GM21528 (cell line): ENCODE results near the gene FUBP3.
"Not testable (repeated sequence)": the region's sequence is repeated elsewhere in the genome, so short reads cannot be mapped to it uniquely, and the experiment has no call there.

ENCODE experiments used
- ATAC-seq: cut with Tn5 transposase; IDR thresholded peaks from one replicate; pipeline ENCODE4 v1.9.1; 2021; ENCODE audit warnings: mild to moderate bottlenecking, moderate library complexity; ENCODE audit not compliant: unreplicated experiment, low FRiP score

Gene FUBP3

DNA sequence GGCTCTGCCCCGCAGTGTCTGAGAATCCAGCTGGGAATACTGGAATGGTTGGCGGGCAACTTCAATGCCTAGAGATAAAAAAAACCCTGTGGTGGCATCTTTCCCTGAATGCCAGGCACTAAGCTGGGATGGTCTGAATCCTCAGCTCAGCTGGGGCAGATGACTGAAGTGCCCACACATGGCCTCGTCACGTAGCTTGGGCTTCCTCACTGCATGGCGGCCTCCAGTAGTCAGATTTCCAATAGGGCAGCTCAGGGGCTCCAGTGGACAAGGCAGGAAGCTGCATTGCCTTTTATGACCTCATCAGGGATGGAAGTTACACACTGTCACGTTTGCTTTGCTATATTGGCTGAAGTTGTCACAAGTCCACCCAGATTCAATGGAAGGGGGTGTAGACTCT, 24.3 kb upstream of the FUBP3 start:
- no peak for ATAC-seq

DNA sequence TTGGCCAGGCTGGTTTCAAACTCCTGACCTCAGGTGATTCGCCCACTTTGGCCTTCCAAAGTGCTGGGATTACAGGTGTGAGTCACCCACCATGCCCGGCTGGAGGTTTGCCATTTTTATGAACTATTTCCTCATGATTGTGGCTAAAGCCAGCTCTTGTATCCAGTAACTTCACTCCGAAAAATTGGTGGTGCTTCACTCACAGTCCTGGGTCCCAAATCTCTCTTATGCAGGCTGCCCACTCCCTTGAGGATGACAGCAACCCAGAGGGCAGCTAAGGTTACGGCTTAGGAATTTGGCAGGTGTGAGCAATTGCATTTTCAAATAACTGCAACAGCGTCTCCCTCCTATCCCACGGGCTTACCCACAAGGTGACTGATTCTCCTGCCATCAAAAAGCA, 23.4 kb upstream of the FUBP3 start:
- ATAC-seq: no peak

DNA sequence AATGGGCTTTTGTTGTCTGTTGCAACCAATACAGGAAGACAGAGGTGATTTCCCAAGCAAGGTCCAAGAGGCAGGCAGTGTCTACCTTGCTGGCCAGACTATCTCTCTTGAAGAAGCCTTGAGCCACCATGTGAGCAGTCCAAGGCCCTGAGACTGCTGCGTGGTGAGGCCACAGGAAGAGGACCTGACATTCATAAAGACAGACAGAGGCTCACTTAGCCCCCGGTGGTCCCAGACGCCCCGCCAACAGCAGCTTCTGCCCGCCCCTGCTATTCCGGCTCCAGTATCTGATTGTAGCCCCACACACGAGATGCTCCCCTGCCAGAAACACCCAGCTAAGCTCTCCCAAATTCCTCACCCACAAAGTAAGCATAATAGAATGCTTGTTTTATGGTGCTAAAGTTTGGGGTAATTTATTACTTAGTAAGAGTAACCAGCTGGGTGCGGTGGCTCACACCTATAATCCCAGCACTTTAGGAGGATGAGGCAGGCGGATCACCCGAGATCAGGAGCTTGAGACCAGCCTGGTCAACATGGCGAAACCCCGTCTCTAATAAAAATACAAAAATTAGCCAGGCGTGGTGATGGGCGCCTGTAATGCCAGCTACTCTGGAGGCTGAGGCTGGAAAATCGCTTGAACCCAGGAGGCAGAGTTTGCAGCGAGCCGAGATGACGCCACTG, 22.8 kb upstream of the FUBP3 start:
- ATAC-seq: no peak

DNA sequence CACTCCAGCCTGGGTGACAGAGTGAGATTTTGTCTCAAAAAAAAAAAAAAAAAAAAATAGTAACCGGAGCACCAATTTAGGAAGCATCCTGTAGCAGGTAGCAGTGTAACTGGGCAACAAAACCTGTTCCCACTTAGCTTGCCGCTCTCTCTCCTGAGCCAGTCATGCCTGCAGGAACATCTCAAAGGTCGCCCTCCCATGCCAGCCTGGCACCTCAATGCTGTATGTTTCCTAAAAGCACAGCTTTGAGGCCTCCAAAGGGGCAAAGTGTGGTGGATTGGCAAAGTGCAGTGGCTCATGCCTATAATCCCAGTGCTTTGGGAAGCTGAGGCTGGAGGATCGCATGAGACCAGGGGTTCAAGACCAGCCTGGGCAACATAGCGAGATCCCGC, 22.3 kb upstream of the FUBP3 start:
- ATAC-seq: no peak

DNA sequence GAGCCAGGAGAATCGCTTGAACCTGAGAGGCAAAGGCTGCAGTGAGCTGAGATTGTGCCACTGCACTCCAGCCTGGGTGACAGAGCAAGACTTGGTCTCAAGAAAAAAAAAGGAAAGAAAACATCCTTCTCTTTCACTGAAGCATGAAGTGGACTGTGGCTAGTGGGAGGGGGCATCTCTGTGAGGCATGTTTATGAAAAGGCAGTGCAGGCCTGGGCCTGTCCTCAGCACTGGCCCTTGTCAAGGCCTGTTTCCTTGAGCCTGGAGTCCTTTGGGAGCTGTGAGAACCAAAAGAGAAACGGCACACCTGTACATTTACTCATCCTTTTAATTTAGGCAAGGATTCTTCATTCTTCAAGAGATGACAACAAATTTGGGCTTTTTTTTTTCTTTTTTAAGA, 18.3 kb upstream of the FUBP3 start:
- ATAC-seq: no peak

DNA sequence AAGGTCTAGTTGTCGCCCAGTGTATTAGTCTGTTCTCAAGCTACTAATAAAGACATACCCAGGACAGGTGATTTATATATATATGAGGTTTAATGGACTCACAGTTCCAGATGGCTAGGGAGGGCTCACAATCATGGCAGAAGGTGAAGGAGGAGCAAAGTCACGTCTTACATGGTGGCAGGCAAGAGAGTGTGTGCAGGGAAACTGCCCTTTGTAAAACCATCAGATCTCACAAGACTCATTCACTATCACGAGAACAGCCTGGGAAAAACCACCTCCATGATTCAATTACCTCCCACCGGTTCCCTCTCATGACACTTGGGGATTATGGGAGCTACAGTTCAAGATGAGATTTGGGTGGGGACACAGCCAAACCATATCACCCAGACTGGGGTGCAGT, 16.9 kb upstream of the FUBP3 start:
- not testable (repeated sequence) for ATAC-seq

DNA sequence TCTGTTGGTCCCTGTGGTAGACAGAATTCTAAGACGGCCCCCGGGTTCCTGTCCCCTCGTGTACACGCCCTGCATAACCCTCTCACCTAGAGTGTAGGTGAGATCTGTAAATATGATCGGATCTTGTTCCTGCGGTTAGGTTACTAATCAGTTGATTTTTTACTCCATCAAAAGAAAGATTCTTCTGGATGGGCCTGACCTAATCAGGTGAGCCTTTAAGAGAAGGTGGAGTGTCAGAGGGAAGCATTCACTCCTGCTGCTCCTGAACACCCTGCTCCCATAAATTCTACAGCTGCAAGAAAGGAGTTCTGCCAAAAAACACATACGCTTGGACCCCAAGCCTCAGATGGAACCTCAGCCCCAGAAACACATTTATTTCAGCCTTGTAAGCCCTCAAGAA, 15.6 kb upstream of the FUBP3 start:
- no peak for ATAC-seq

DNA sequence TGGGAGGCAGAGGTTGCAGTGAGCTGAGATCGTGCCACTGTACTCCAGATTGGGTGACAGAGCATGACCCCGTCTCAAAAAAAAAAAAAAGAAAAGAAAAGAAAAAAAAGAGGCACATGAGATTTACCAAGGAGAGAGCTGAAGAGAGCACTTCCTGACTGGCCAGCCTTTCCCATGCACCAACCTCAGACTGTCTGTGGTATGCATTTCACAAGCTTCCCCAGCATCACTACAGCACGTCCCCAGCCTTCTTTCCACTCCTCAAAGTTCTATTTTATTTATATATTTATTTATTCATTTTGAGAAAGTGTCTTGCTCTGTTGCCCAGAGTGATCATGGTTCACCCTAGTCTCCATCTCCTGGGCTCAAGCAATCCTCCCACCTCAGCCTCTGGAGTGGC, 13.6 kb upstream of the FUBP3 start:
- ATAC-seq: no peak

DNA sequence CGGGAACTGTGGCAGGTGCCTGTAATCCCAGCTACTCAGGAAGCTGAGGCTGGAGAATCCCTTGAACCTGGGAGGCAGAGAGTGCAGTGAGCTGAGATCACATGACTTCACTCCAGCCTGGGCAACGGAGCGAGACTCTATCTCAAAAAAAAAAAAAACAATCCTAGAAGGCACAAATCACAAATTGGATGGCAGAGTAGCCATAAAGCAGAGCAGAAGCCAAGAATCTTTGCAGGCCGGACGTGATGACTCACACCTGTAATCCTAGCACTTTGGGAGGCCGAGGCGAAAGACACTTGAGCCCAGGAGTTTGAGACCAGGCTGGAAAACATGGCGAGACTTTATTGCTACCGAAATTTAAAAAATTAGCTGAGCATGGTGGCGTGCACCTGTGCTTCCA, 9.2 kb upstream of the FUBP3 start:
- ATAC-seq: no peak

DNA sequence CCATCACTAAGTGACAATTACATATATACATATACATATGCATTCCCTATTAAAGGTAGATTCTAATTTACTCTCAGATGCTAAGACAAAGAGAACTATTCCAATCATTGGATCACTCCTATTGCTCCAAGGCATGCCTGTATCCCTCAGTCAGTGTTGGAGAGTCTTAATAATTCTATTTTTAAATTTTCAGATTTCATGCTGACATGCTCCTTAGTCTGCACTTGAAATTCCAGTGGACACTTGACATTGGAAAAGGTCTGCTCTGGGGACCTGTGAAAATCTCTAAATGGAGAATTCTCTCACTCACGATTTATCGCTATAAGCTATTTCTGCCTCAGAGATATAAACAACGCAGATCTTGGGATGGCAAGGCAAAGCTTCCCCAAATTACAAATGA, 3.9 kb upstream of the FUBP3 start:
- no peak for ATAC-seq

DNA sequence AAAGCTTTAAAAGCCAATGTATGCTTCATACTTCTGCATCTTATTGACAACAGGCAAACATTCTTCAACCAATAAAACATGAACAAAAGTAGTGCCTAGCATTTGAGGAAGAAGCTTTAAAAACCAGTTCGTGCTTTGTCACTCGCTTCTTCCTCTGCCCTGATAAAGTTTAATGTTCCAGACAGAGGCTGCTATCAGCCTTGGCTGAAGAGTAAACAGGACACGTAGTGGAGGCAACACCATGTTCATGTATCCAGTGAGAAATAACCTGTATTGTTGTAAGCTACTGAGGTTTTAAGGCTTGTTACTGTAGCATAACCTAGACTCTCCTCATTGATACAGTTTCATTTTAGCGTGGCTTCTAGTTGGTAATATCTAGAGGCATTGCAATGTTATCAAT, 3.2 kb upstream of the FUBP3 start:
- ATAC-seq: no peak

DNA sequence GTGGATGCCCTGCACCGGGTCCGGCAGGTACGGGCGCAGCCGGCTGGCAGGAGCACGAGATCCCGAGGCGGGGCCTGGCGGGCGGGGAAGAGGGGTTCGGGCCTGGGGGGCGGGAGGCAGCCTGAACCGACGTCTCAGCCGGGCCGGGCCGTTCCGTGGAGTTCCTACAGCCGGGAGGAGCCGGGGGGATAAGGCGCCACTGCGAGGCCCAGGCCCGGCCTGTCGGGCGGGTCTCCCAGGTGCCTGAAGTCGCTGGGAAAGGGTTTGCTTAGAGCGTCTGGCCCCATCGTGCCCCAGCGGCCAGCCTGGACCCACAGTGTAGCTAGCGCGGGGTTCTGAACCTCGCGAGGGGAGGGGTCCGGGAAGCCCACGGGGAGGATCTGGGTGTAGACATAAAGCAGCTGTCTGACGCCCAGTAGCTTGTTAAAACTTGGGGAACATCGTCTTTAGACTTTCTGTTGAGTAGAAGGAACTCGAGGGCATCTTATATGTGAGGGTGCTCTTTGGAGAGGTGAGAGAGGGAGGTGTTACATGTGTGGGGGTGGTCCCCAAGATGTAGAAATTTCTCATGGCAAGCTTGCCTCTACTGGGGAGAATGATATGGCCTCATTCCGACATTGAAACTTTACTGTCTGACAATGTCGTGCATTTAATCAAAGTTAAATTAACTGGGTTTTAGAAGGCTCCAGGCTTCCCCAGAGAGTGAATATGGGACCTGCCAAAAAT, 524 bp downstream of the FUBP3 start:
- ATAC-seq: no peak

DNA sequence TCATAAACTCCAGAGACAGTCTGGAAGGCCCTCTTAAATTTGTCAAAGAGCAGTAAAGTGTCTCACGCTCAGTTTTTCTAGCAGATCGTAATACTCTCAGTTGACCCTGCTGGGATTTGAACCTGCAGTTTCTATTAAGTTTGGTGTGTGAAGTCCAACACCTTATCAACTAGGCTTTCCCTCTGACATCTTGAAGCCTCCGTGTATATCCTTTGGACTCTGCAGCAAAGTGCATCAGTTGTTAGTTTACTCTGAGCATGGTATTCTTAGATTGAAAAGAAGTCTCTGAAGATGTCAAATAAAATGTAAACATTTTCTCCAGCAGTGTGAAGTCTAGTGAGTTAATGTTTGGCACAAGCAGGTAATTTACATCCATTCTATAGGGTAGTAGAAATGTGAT, 2.4 kb downstream of the FUBP3 start:
- ATAC-seq: no peak

DNA sequence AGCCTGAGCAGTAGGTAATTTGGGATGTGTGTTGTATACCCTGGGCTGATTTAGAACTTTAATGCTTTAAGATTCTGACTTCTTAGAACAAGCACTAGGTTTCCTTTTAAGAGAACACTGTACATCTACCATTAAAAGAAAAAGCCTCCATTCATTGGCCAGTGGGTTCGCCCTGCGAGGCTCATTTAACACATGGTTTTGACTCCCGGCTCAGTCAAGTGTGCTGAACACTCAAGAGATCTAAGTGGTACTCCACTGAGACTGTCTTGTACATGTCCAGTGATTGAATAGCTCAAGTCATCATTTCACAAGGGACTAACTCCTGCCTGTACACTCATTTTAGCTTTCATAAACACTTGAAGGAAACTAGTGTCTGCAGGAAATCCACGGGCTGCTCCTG, 3.9 kb downstream of the FUBP3 start:
- ATAC-seq: no peak

DNA sequence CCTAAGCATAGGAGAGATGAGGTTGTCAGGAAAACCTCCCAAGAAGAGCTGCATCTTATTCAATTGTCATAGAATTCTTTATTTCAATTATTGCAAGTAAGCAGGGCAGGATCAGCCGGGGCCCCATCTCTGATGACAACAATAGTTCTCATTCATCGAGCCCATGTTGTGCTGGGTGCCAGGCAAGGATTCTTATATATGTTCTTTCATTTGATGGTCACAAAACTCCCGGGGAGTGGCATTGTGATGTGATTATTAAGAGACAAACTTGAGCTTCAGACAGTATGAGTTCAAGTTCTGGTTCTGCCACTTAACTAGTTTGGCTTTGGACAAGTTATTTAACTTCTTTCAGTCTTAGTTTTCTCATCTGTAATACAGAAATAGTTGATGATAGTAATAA, 8.5 kb downstream of the FUBP3 start:
- no peak for ATAC-seq

DNA sequence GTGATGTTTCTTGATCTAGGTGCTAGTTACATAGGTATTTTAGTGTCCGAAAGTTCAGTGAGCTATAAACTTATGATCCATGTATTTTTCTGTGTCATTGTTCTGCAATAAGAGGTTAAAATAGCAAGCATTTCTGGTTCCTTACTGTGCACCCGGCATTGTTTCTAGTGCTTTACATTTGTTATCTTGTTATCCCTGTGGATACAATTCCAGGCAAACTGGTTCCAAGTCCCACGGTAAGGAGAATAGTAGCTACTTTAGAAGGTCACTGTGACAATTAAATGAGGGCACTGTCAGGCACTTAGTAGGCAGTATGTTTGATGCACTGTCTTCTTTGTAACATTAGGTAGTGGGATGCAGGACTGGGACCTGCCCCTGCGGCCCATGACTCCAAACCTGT, 9.0 kb downstream of the FUBP3 start:
- no peak for ATAC-seq

DNA sequence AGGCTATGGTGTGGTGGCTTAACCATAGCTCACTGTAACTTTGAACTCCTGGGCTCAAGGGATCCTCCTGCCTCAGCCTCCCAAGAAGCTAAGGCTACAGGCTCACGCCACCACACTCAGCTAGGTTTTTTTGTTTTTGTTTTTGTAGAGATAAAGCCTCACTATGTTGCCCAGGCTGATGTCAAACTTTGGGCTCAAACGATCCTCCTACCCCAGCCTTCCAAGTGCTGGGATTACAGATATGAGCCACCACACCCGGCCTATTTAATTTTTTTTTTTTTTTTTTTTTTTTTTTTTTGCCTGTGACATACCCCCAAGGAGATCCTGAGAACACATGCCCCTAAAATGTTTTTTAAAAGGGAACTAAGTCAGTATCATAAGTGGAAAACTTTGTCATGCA, 10.4 kb downstream of the FUBP3 start:
- no peak for ATAC-seq

DNA sequence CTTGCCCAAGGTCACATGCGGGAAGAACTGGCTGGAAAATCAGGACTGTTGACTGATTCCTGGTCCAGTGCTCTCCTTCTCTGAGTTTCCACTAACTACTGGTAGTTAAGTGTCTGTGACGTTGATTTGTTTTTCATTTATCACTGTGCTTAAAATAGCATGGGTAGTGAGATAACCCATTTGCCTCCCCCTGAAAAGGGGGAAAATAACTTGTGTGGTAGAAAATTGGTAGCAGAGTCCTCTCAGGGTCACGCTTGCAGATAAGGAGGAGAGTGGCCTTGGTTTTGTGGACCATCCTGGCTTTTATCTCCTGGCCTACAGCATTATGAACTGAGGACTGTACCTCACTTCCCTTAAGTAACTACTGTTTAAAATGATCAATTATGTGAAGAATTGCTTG, 10.9 kb downstream of the FUBP3 start:
- no peak for ATAC-seq

DNA sequence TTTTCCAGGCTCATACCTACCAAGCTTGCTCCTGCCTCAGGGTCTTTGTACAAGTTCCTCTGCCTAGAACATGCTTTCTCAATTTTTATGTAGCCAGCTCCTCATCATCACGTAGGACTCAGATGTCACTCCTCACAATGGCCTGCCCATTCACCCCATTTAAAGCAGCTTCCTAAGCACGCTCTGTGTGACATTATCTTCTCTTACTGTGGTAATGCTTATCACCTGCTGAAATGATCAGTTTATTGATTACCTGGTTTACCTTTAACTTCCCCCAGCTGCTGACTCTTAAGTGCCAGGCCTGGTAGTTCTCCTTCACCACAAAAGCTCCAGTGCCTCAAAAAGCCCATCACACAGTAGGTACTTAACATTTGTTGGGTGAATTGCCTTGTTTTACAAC, 13.6 kb downstream of the FUBP3 start:
- ATAC-seq: no peak

DNA sequence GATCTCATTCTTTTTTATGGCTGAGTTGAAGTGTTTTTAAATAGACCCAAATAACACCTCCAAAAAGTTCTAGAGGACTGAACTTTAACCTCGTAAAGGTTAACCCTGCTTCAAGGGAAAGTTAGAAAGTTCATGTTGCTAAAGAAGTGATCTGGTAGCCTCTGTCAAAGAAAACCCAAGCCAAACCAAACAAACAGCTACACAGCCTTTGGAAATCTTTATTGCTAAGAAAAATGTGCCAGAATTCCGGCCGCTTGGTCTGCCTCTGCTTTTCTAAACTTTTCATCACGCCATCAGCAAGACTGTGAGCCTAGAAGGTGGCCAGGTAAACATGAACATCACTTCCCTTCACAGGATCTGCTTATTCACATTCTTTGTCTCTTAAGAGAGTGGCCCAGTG, 17.9 kb downstream of the FUBP3 start:
- no peak for ATAC-seq

DNA sequence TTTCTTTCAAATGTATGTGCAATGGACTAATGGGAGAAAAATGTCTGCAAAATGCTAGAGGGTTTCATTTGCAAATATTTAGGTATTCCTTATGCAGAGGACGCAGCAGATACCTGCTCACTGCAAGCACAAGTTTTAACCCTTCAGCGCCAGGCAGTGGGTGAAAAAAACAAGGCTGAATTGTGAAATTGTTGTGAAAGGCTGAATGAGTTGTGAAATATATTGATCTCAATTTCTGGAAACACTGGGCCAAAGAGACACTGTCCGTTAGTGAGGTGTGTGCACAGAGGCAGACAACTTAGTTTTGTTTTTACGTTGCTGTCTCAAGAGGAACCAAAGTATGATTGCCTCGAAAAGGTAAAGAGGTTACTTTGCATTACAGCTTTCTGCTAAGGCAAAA, 18.8 kb downstream of the FUBP3 start:
- no peak for ATAC-seq

DNA sequence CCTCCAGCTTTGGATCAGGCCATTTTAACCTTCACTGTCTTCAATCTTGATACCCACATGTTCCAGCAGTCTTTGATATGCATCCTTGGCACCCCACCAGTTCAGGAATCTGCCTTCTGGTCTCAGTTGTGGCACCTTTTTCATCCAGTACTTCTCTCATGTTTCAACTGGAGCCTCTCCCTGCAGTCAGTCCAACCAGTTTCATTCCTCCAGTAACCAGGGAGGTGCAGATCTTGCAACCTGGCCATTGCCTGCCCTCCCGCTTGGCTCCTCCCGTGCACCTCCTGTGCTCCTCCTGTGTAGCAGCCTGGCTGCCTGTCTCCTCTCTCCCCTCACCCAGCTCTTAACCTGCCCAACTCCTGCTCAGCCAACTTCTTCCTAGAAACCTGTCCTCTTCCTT, 20.2 kb downstream of the FUBP3 start:
- ATAC-seq: no peak

DNA sequence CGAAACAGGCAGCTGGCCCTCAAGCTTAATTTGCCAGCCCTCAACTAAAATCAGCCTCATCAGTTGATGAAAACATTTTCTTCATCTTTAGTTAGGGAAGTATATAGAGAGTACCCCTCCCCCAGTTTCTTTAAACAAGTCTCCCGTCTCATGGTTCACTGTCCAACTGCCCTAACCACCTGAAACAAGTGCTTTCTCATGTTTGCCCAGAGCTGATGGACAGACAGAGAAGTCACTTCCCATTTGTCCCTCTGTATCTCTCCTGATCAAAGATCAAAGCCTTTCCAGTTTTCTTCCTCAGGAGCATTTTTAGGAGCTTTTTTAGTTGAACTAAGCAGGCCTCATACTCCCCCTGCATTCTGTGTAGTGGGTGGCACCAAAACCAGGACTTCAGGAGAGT, 21.7 kb downstream of the FUBP3 start:
- ATAC-seq: no peak
